Neural crest cell (in vitro differentiated cells): ENCODE measurements around the gene NPR1. TPM values are rescaled to one million over a fixed set of nuclear protein-coding genes. Genes with fewer than 3 reads are reported as not detected.
A peak's percentile ranks its signal among the peaks of the same experiment; 100 is the strongest.
"Not testable (repeated sequence)": the region's sequence is repeated elsewhere in the genome, so short reads cannot be mapped to it uniquely, and the experiment has no call there.

ENCODE experiments used
- DNase-seq: peaks from one replicate; pipeline ENCODE4 v3.0.0; 2021; ENCODE audit warnings: low read depth, mixed read lengths, low spot score
- H3K27ac Mint-ChIP-seq: one replicate; pipeline ENCODE4 v1.8.0; 2021; ENCODE audit warnings: mild to moderate bottlenecking, mixed read lengths; ENCODE audit not compliant: unreplicated experiment
- H3K27me3 Mint-ChIP-seq: 2 replicates; pipeline ENCODE4 v1.8.0; 2021; ENCODE audit warnings: low read depth, mild to moderate bottlenecking, mixed read lengths
- H3K36me3 Mint-ChIP-seq: 2 replicates; pipeline ENCODE4 v1.8.0; 2021; ENCODE audit warnings: low read depth, mild to moderate bottlenecking, mixed read lengths
- H3K4me1 Mint-ChIP-seq: 2 replicates; pipeline ENCODE4 v1.8.0; 2021; ENCODE audit warnings: mixed read lengths
- H3K4me3 Mint-ChIP-seq: one replicate; pipeline ENCODE4 v1.8.0; 2021; ENCODE audit warnings: mild to moderate bottlenecking, mixed read lengths
- H3K9me3 Mint-ChIP-seq: 2 replicates; pipeline ENCODE4 v1.8.0; 2021; ENCODE audit warnings: mixed read lengths
- total RNA-seq: library from RNA; stranded (reverse); gene quantifications from 2 replicates; pipeline ENCODE4 v1.2.1, GENCODE V29; 2021
- TF ChIP-seq, protein P1 (sequence below): fragments of 200-600 bp; sonication (generic); conservative IDR thresholded peaks from 2 replicates; pipeline ENCODE4 v1.5.0; 2021; ENCODE audit warnings: antibody characterized with exemption, mild to moderate bottlenecking

Gene NPR1
- total RNA-seq, 1 donor from 2014 or later: 0.93 TPM

DNA sequence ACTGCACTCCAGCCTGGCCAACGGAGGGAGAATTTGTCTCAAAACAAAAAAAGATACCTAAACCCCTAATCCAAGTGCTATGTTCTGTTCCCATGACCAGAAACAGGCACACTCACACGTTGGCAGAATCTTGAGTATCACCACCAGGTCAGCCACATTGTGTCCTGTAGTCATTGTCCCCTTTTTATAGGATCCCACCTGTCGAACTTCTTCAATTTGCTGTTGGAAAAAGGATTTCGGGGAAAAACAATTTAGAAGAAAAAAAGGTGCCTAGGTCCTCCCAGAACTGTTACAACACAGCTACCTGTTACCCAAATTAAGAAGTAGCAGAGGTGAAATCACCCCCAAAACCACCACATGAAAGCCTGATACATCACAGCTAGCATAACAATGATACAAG is 11.0 kb upstream of the NPR1 start:
- peaks cover 27% of the 10 kb centered on the region for H3K36me3 Mint-ChIP-seq

DNA sequence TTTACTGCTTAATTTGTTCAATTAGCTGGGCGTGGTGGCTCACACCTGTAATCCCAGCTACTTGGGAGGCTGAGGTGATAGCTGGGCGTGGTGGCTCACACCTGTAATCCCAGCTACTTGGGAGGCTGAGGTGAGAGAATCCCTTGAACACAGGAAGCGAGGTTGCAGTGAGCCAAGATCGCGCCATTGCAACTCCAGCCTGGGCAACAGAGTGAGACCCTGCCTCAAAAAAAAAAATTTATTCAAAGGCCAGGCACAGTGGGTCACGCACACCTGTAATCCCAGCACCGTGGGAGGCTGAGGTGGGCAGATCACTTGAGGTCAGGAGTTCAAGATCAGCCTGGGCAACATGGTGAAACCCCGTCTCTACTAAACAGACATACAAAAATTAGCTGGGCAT is 9.8 kb upstream of the NPR1 start:
- H3K4me1 Mint-ChIP-seq: peaks cover 24% of the 10 kb centered on the region
- peaks cover 26% of the 10 kb centered on the region for H3K36me3 Mint-ChIP-seq
- DNase-seq, H3K27ac Mint-ChIP-seq, H3K27me3 Mint-ChIP-seq, H3K9me3 Mint-ChIP-seq: not testable (repeated sequence)
- H3K4me3 Mint-ChIP-seq: peak overlapping the region; percentile 87

More for the DNA sequence above, 11.0 kb upstream of the NPR1 start:
- DNase-seq: no peak
- no peaks in the 10 kb centered on the region for H3K27me3 Mint-ChIP-seq
- H3K4me1 Mint-ChIP-seq: peaks cover 24% of the 10 kb centered on the region
- H3K9me3 Mint-ChIP-seq: no peaks in the 10 kb centered on the region
- H3K4me3 Mint-ChIP-seq: peak overlapping the region; percentile 87
- TF ChIP-seq, protein P1, sequence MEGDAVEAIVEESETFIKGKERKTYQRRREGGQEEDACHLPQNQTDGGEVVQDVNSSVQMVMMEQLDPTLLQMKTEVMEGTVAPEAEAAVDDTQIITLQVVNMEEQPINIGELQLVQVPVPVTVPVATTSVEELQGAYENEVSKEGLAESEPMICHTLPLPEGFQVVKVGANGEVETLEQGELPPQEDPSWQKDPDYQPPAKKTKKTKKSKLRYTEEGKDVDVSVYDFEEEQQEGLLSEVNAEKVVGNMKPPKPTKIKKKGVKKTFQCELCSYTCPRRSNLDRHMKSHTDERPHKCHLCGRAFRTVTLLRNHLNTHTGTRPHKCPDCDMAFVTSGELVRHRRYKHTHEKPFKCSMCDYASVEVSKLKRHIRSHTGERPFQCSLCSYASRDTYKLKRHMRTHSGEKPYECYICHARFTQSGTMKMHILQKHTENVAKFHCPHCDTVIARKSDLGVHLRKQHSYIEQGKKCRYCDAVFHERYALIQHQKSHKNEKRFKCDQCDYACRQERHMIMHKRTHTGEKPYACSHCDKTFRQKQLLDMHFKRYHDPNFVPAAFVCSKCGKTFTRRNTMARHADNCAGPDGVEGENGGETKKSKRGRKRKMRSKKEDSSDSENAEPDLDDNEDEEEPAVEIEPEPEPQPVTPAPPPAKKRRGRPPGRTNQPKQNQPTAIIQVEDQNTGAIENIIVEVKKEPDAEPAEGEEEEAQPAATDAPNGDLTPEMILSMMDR: no peak
- H3K27ac Mint-ChIP-seq: no peak overlapping the region

GRCh38 chr1:153669606-153670005 is 8.9 kb upstream of the NPR1 start:
- Mint-ChIP-seq H3K9me3 (no peaks in the 10 kb centered on the region), H3K27ac (no peak overlapping the region), H3K27me3 (peaks cover 2% of the 10 kb centered on the region), H3K4me1 (peaks cover 24% of the 10 kb centered on the region), H3K4me3 (no peak overlapping the region), H3K36me3 (peaks cover 23% of the 10 kb centered on the region)
- TF ChIP-seq, protein P1: no peak
- no peak for DNase-seq

DNA sequence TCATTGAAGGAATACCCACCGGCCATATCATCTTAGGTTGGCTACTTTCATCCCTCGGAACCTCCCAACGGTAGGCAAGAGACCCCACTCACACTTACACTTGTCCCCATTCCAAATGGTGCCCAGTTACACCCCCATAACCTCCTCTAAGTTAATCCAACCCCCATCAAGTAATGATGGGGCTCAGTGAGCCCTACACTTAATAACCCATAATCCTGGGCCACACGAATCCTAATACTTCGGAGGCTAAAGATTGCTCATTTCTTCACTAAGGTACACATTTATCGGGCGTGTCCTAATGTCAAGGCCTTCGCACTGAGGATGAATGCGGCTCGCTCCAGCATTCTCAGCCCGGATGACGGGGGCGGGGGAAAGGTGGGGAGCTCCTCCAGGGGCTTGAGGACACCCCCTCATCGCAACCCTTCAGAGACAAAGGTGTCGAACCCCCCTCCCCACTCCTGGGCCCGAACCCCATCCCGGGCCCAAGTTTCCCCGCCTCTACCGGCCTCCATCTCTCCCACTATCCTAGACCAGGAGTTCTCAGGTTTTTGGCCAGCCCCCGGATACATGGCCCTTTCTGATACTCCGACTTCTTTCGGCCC is 8.1 kb upstream of the NPR1 start:
- Mint-ChIP-seq H3K27ac (no peak overlapping the region), H3K27me3 (peaks cover 2% of the 10 kb centered on the region), H3K4me3 (no peak overlapping the region), H3K4me1 (peaks cover 24% of the 10 kb centered on the region), H3K36me3 (peaks cover 19% of the 10 kb centered on the region), H3K9me3 (no peaks in the 10 kb centered on the region)
- TF ChIP-seq, protein P1: no peak
- no peak for DNase-seq

DNA sequence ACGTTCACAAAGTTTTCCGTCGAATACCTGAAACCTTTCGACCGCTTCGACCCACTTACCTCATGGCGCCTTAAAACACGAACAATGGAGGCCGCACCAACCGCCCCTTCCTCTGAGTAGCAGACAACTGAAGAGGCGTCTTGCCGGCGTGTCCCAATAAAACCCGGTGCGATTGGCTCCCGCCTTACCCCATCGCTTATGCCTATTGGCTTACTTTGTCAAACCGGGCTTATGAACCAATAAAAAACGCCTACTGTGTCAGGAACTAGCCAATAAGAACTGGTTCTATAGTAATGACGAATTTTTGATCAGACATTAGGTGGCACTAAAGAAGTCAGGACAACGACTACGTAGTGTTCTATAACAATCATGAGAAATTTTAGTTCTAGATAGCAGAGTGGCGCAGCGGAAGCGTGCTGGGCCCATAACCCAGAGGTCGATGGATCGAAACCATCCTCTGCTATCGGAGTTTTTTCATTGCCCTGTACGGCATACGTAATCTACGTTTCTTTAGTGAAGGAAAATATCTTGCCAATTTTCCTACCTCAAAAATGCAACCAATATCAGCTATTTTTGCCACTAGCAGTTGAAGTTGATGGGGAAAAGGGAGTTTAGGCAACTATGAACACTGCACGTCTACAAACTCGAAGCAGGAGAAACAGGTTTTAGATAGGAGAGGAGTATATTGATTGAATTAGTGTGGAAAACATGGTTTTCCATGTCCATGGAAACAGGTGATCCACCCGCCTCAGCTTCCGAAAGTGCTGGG is 7.4 kb upstream of the NPR1 start, which contains the start of gene ILF2:
TSS of gene ILF2 (minus strand) at position 135 of the 769 bp plus-strand sequence. CDS start at position 64, 71 bp downstream.
- Mint-ChIP-seq H3K36me3 (peaks cover 16% of the 10 kb centered on the region), H3K9me3 (no peaks in the 10 kb centered on the region), H3K4me3 (no peak within 1 kb of the TSS), H3K27me3 (peaks cover 2% of the 10 kb centered on the region), H3K27ac (no peak within 1 kb of the TSS), H3K4me1 (peaks cover 24% of the 10 kb centered on the region)
- TF ChIP-seq, protein P1: no peak
- peak; percentile 93 for DNase-seq
